Left ventricle myocardium inferior (tissue), 1 donor: Measurements from ENCODE around the gene CYP2E1. TPM values are rescaled to one million over a fixed set of nuclear protein-coding genes. Genes with fewer than 3 reads are reported as not detected.
"Not testable (repeated sequence)": the region's sequence is repeated elsewhere in the genome, so short reads cannot be mapped to it uniquely, and the experiment has no call there.

ENCODE experiments used
- DNase-seq: peaks from one replicate; pipeline ENCODE4 v3.0.0-alpha.2; 2020
- H3K27ac ChIP-seq: fragments of 200-600 bp; replicated peaks from 2 replicates; pipeline ENCODE4 v1.8.0; 2021
- H3K27me3 ChIP-seq: fragments of 200-600 bp; 2 replicates; pipeline ENCODE4 v1.8.0; 2021; ENCODE audit warnings: low read depth
- H3K36me3 ChIP-seq: fragments of 200-600 bp; 2 replicates; pipeline ENCODE4 v1.8.0; 2021
- H3K4me1 ChIP-seq: fragments of 200-600 bp; 2 replicates; pipeline ENCODE4 v1.8.0; 2021
- H3K4me3 ChIP-seq: fragments of 200-600 bp; 2 replicates; pipeline ENCODE4 v1.8.0; 2021; ENCODE audit warnings: mild to moderate bottlenecking, moderate library complexity
- H3K9me3 ChIP-seq: fragments of 200-600 bp; replicated peaks from 2 replicates; pipeline ENCODE4 v1.8.0; 2021
- intact Hi-C: fragments of 100-400 bp; cut with micrococcal nuclease; formaldehyde crosslinking; loops from one replicate; pipeline ENCODE4 v1.11.0; 2022
- total RNA-seq: library from RNA; stranded (reverse); fragmentation: NEBNext Ultra II Directional; extraction: Animal tissue kit (Norgen Biotek cat#: 25700); gene quantifications from one replicate; pipeline ENCODE4 v1.2.1, GENCODE V29; 2021
- TF ChIP-seq, protein P1 (sequence below): fragments of 200-600 bp; IDR thresholded peaks from 2 replicates; pipeline ENCODE4 v1.8.0; 2021; ENCODE audit warnings: antibody characterized with exemption, mild to moderate bottlenecking, borderline replicate concordance
- donor health status: DM: no; HTN: yes; CAD: no; lungs with severe emphysema.

Gene CYP2E1
- total RNA-seq, 1 donor from 2014 or later: 1.1 TPM

DNA sequence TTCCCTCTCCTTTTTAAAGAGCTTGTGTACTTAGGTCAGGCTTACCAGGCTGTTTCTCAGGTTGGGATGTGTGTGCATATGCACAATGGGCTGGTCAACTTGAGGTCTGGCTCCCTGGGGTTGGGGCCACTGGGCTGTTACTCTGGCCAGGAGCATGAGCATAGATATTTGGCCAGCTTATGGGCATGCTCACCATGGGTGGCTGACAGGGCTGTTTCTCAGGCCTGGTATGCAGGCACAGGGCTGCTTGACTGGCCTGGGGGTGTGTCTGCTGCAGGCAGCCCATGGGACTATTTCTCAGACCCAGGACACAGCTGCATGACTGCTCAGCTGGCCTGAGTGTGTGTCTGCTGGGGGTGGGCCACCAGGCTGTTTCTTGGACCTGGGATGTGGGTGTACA, 38.8 kb upstream of the CYP2E1 start:
- intact Hi-C loops: no loop called here
- DNase-seq: no peak
- TF ChIP-seq, protein P1, sequence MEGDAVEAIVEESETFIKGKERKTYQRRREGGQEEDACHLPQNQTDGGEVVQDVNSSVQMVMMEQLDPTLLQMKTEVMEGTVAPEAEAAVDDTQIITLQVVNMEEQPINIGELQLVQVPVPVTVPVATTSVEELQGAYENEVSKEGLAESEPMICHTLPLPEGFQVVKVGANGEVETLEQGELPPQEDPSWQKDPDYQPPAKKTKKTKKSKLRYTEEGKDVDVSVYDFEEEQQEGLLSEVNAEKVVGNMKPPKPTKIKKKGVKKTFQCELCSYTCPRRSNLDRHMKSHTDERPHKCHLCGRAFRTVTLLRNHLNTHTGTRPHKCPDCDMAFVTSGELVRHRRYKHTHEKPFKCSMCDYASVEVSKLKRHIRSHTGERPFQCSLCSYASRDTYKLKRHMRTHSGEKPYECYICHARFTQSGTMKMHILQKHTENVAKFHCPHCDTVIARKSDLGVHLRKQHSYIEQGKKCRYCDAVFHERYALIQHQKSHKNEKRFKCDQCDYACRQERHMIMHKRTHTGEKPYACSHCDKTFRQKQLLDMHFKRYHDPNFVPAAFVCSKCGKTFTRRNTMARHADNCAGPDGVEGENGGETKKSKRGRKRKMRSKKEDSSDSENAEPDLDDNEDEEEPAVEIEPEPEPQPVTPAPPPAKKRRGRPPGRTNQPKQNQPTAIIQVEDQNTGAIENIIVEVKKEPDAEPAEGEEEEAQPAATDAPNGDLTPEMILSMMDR: no peak
- Histone ChIP-seq H3K27me3 (no peaks in the 10 kb centered on the region), H3K36me3 (peaks cover 18% of the 10 kb centered on the region), H3K4me1 (no peaks in the 10 kb centered on the region), H3K27ac (no peak overlapping the region), H3K9me3 (peaks cover 58% of the 10 kb centered on the region), H3K4me3 (no peak overlapping the region)

GRCh38 chr10:133489816-133490588, 37.2 kb upstream of the CYP2E1 start:
- Histone ChIP-seq H3K9me3 (peaks cover 42% of the 10 kb centered on the region), H3K27ac (no peak overlapping the region), H3K27me3 (no peaks in the 10 kb centered on the region), H3K4me1 (no peaks in the 10 kb centered on the region), H3K4me3 (no peak overlapping the region), H3K36me3 (peaks cover 18% of the 10 kb centered on the region)
- intact Hi-C loops: no loop called here
- DNase-seq: no peak
- TF ChIP-seq, protein P1: no peak

GRCh38 chr10:133493562-133493961, 33.6 kb upstream of the CYP2E1 start:
- DNase-seq, intact Hi-C loops, H3K4me1 ChIP-seq, H3K27ac ChIP-seq, H3K4me3 ChIP-seq, H3K27me3 ChIP-seq: not testable (repeated sequence)
- Histone ChIP-seq H3K9me3 (peaks cover 16% of the 10 kb centered on the region), H3K36me3 (peaks cover 16% of the 10 kb centered on the region)

DNA sequence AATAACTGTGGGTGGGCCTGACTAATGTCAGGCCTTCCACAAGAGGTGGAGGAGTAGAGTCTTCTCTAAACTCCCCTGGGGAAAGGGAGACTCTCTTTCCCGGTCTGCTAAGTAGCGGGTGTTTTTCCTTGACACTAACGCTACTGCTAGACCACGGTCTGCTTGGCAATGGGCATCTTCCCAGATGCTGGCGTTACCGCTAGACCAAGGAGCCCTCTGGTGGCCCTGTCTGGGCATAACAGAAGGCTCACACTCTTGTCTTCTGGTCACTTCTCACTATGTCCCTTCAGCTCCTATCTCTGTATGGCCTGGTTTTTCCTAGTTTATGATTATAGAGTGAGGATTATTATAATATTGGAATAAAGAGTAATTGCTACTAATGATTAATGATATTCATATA, 29.8 kb upstream of the CYP2E1 start:
- H3K27me3 ChIP-seq, H3K4me3 ChIP-seq, H3K4me1 ChIP-seq, DNase-seq, intact Hi-C loops, H3K27ac ChIP-seq: not testable (repeated sequence)
- Histone ChIP-seq H3K9me3 (peaks cover 24% of the 10 kb centered on the region), H3K36me3 (peaks cover 20% of the 10 kb centered on the region)
- TF ChIP-seq, protein P1: peak; percentile 45

DNA sequence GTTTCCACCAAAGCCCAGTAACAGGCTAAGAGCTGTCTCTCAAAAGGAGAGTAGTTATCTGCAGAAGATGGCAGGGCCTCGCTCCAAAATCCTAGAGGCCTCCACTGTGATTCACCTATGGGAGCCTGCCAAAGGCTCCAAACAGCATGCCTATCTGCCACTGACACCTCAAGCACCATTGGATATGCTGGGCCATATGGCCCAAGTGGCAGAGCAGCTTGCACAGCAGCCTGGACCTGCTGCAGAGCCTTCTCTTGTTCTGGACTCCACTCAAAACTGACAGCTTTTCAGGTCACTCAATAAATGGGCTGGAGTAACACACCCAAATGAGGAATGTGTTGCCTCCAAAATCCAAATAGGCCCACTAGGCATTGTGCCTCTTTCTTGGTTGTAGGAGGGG, 28.0 kb upstream of the CYP2E1 start:
- H3K9me3 ChIP-seq: peaks cover 24% of the 10 kb centered on the region
- H3K27me3 ChIP-seq, H3K4me1 ChIP-seq, H3K4me3 ChIP-seq, DNase-seq, H3K27ac ChIP-seq, intact Hi-C loops: not testable (repeated sequence)
- peaks cover 20% of the 10 kb centered on the region for H3K36me3 ChIP-seq

DNA sequence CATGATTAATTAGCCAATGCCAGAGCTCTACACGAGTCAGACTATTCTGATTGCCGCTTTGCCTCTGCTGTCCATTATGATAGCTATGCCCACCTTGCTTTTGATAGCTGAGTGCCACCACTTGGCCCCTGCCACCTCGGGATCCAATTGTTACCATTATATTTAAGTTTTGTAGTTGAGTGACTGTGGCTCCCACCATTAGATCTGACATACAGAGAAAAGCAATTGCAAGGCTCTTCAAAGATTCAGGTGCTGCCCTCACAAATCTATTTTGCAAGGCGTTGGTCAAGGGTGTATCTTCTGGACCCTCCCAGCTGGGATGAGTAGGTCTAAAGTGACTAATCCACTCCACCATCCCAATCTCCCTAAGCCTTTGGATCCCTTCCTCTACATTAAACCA, 26.3 kb upstream of the CYP2E1 start:
- H3K4me1 ChIP-seq, H3K27ac ChIP-seq, H3K27me3 ChIP-seq, H3K4me3 ChIP-seq, intact Hi-C loops, DNase-seq: not testable (repeated sequence)
- H3K9me3 ChIP-seq: peaks cover 24% of the 10 kb centered on the region
- peaks cover 20% of the 10 kb centered on the region for H3K36me3 ChIP-seq

GRCh38 chr10:133509700-133510099, 17.5 kb upstream of the CYP2E1 start:
- Histone ChIP-seq H3K27ac (no peak overlapping the region), H3K36me3 (peaks cover 10% of the 10 kb centered on the region), H3K4me1 (no peaks in the 10 kb centered on the region), H3K9me3 (peaks cover 22% of the 10 kb centered on the region), H3K27me3 (no peaks in the 10 kb centered on the region), H3K4me3 (no peak overlapping the region)
- no peak for DNase-seq
- TF ChIP-seq, protein P1: no peak
- intact Hi-C loops: no loop called here
